Fibroblast of lung (primary cell): ENCODE data around the gene ANKRD44. TPM values are rescaled to one million over a fixed set of nuclear protein-coding genes. Genes with fewer than 3 reads are reported as not detected.

Source experiments
- DNase-seq, 2 donors: peaks; one replicate each; pipeline versions ENCODE4 v3.0.0 to v3.0.0-alpha.2; 2010; ENCODE audit warnings: low read depth in 2 of 2
- H2AFZ ChIP-seq: 2 replicates; pipeline ENCODE4 v1.5.1; 2012; ENCODE audit warnings: low read length, control low read depth, inconsistent platforms
- H3K27ac ChIP-seq: 2 replicates; pipeline ENCODE4 v1.5.1; 2011; ENCODE audit warnings: low read length, control low read depth; ENCODE audit not compliant: insufficient read depth
- H3K27me3 ChIP-seq: 2 replicates; pipeline ENCODE4 v1.5.1; 2011; ENCODE audit warnings: mild to moderate bottlenecking, low read length; ENCODE audit not compliant: control insufficient read depth, insufficient read depth
- H3K36me3 ChIP-seq: 2 replicates; pipeline ENCODE4 v1.5.1; 2011; ENCODE audit warnings: low read length; ENCODE audit not compliant: control insufficient read depth, insufficient read depth
- H3K4me1 ChIP-seq: 2 replicates; pipeline ENCODE4 v1.5.1; 2011; ENCODE audit warnings: low read length; ENCODE audit not compliant: control insufficient read depth, insufficient read depth; ENCODE audit errors: extremely low read depth
- H3K4me2 ChIP-seq: 2 replicates; pipeline ENCODE4 v1.5.1; 2011; ENCODE audit warnings: low read length, control low read depth; ENCODE audit not compliant: insufficient read depth; ENCODE audit errors: extremely low read depth
- H3K4me3 ChIP-seq, 4 experiments: fragments of 200-600 bp in 1 of 4; sonication (generic) in 1 of 4; replicated peaks in 1 of 4; 2 replicates each; pipeline ENCODE4 v1.5.1; 2011 to 2016; ENCODE audit warnings: low read length in 4 of 4, low read depth in 3 of 4, mild to moderate bottlenecking in 3 of 4, control low read depth in 2 of 4, inconsistent platforms in 1 of 4, mixed read lengths in 1 of 4; ENCODE audit not compliant: insufficient read depth in 1 of 4; ENCODE audit errors: control extremely low read depth in 1 of 4
- H3K79me2 ChIP-seq: 2 replicates; pipeline ENCODE4 v1.5.1; 2012; ENCODE audit warnings: mild to moderate bottlenecking, low read length, inconsistent platforms; ENCODE audit not compliant: control insufficient read depth, insufficient read depth
- H3K9ac ChIP-seq: 2 replicates; pipeline ENCODE4 v1.5.1; 2011; ENCODE audit warnings: mild to moderate bottlenecking, low read length, control low read depth; ENCODE audit not compliant: insufficient read depth
- H3K9me3 ChIP-seq: 2 replicates; pipeline ENCODE4 v1.5.1; 2012; ENCODE audit warnings: low read depth, low read length; ENCODE audit not compliant: control insufficient read depth, insufficient read depth
- H4K20me1 ChIP-seq: 2 replicates; pipeline ENCODE4 v1.5.1; 2011; ENCODE audit warnings: low read length; ENCODE audit not compliant: control insufficient read depth, insufficient read depth; ENCODE audit errors: extremely low read depth
- EZH2 ChIP-seq: IDR thresholded peaks from 2 replicates; pipeline ENCODE4 v1.5.1; 2012; ENCODE audit warnings: low read length, control low read depth, mild to moderate bottlenecking; ENCODE audit errors: missing control alignments
- polyA plus RNA-seq, 2 donors: library from polyadenylated mRNA; depleted of rRNA in 1 of 2; stranded (reverse) in 1 of 2; unstranded in 1 of 2; fragments of >200 nt; gene quantifications; 2 replicates each; pipeline ENCODE4 v1.2.1, GENCODE V29; 2011 to 2012; ENCODE audit warnings: missing spikeins in 1 of 2
- total RNA-seq: library from RNA; depleted of rRNA; stranded (reverse); fragments of >200 nt; gene quantifications from 2 replicates; pipeline ENCODE4 v1.2.1, GENCODE V29; 2014
- TF ChIP-seq, protein P1 (sequence below), 2 donors: IDR thresholded peaks in 1 of 2; conservative IDR thresholded peaks in 1 of 2; 1 replicate in 1 of 2; 2 replicates in 1 of 2; pipeline ENCODE4 v1.5.1; 2011 to 2012; ENCODE audit warnings: low read length in 2 of 2, control low read depth in 1 of 2, inconsistent platforms in 1 of 2, low read depth in 1 of 2, mild to moderate bottlenecking in 1 of 2

The ANKRD44 gene
- total and polyA plus RNA-seq, 2 donors (not counting 1 experiment from before 2014, with no cell fraction given) = 7.6 to 9.7 TPM

DNA sequence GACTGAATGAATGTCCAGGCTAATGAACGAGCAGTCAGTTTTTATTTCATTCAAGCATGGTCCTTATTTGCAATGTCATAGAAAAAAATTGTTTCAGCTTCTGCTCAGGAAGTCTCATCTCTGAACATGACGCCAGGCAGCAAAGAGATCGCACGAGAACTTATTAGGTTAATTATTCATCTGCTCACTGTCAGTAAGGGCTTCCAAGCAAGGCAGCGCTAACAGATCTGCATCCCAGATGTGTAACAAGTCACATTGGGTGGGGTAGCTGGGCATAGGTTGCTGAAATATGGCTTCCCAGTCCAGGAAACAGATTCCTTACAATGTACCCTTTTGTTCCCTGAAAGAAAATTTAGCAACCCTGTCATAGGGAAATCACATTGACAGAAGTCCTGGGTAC, 63.5 kb downstream of the ANKRD44 start:
- H3K9ac ChIP-seq = no peak overlapping the region
- DNase-seq = no peak
- no peak overlapping the region for H3K27ac ChIP-seq
- no peaks in the 10 kb centered on the region for H3K79me2 ChIP-seq
- H3K36me3 ChIP-seq = no peaks in the 10 kb centered on the region
- TF ChIP-seq EZH2 = no peak
- TF ChIP-seq, protein P1, sequence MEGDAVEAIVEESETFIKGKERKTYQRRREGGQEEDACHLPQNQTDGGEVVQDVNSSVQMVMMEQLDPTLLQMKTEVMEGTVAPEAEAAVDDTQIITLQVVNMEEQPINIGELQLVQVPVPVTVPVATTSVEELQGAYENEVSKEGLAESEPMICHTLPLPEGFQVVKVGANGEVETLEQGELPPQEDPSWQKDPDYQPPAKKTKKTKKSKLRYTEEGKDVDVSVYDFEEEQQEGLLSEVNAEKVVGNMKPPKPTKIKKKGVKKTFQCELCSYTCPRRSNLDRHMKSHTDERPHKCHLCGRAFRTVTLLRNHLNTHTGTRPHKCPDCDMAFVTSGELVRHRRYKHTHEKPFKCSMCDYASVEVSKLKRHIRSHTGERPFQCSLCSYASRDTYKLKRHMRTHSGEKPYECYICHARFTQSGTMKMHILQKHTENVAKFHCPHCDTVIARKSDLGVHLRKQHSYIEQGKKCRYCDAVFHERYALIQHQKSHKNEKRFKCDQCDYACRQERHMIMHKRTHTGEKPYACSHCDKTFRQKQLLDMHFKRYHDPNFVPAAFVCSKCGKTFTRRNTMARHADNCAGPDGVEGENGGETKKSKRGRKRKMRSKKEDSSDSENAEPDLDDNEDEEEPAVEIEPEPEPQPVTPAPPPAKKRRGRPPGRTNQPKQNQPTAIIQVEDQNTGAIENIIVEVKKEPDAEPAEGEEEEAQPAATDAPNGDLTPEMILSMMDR (conservative IDR thresholded peaks at IDR 0.05 in 1 of 2, IDR thresholded peaks at IDR 0.05 in 1 of 2; ENCODE audit: low read depth in 1 of 2, low read length in 2 of 2) = no peak
- H2AFZ ChIP-seq = no peak overlapping the region
- H3K4me3 ChIP-seq = no peak overlapping the region
- H3K4me2 ChIP-seq = no peak overlapping the region
- H3K9me3 ChIP-seq = no peaks in the 10 kb centered on the region
- no peaks in the 10 kb centered on the region for H3K27me3 ChIP-seq
- peaks cover 2% of the 10 kb centered on the region for H3K4me1 ChIP-seq
- H4K20me1 ChIP-seq = no peaks in the 10 kb centered on the region

DNA sequence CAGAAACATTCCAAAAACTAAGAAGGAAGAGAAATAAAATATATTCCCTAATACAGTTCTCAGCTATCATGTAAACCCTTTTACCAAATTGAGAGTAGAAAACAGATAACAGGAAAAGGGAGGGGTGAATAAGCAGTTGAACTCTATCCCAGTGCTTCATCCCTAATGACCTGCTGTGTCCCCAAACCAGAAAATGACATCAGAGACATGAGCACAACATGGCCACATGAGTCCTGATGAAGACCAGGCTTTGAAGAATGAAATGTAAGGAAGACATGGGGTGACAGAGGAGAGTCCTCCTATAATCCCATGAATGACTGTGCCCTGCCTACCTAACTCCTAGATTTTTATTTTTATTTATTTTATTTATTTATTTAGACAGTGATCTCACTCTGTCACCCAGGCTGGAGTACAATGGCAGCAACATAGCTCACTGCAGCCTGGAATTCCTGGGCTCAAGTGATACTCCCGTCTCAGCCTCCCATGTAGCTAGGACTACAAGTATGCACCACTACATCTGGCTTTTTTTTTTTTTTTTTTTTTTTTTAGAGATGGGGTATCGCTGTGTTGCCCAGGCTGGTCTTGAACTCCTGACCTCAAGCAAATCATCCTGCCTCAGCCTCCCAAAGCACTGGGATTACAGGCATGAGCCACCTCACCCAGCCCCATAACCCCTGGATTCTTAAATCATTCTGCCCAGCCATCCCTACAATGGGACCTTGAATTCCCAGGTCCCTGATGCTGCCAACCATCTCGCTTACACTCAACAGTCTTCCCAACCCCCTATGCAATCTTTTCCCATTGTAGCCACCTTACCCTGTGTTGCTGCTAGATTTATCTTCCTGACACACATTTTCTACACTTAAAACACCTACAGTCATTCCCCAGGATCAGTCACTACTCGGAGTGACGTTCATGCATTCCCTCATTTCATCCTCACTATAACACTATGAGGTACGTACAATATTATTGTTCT, 64.5 kb downstream of the ANKRD44 start:
- TF ChIP-seq EZH2 = no peak
- TF ChIP-seq, protein P1 (conservative IDR thresholded peaks at IDR 0.05 in 1 of 2, IDR thresholded peaks at IDR 0.05 in 1 of 2; ENCODE audit: low read depth in 1 of 2, low read length in 2 of 2) = no peak
- H3K4me1 ChIP-seq = peaks cover 2% of the 10 kb centered on the region
- H3K79me2 ChIP-seq = no peaks in the 10 kb centered on the region
- no peak overlapping the region for H2AFZ ChIP-seq
- H3K27ac ChIP-seq = no peak overlapping the region
- H3K36me3 ChIP-seq = no peaks in the 10 kb centered on the region
- H3K27me3 ChIP-seq = no peaks in the 10 kb centered on the region
- no peak overlapping the region for H3K4me3 ChIP-seq
- DNase-seq = no peak
- H4K20me1 ChIP-seq = no peaks in the 10 kb centered on the region
- H3K9me3 ChIP-seq = no peaks in the 10 kb centered on the region
- H3K9ac ChIP-seq = no peak overlapping the region
- no peak overlapping the region for H3K4me2 ChIP-seq

DNA sequence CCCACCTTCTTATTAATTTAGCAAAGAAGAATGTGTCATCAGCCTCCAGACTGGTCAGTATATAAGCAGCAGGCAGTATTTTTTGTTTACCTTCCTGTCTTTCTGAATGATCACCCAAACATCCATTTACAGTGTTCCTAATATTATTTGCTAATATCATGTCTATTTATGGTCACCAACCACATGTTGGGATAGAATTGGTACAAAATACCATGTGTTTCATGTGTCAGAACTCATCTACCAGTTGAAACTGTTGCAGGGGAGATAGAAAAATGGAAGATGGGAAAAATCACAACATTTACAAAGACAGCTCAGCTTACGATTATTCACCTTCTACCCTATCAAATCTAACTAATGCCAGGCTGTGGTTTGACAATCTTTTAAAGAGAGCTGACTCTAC, 66.2 kb downstream of the ANKRD44 start:
- H3K4me1 ChIP-seq = peaks cover 2% of the 10 kb centered on the region
- no peaks in the 10 kb centered on the region for H3K36me3 ChIP-seq
- no peak overlapping the region for H3K9ac ChIP-seq
- no peaks in the 10 kb centered on the region for H4K20me1 ChIP-seq
- no peaks in the 10 kb centered on the region for H3K27me3 ChIP-seq
- H3K27ac ChIP-seq = no peak overlapping the region
- H2AFZ ChIP-seq = no peak overlapping the region
- DNase-seq = no peak
- no peak overlapping the region for H3K4me2 ChIP-seq
- no peaks in the 10 kb centered on the region for H3K79me2 ChIP-seq
- TF ChIP-seq EZH2 = no peak
- TF ChIP-seq, protein P1 (conservative IDR thresholded peaks at IDR 0.05 in 1 of 2, IDR thresholded peaks at IDR 0.05 in 1 of 2; ENCODE audit: low read depth in 1 of 2, low read length in 2 of 2) = no peak
- no peak overlapping the region for H3K4me3 ChIP-seq
- H3K9me3 ChIP-seq = no peaks in the 10 kb centered on the region
